GM20000 (cell line): ENCODE measurements around the gene SYT13.

Experiments
- DNase-seq: peaks from one replicate; pipeline ENCODE4 v3.0.0; 2012; ENCODE audit warnings: low spot score
- CTCF ChIP-seq: IDR thresholded peaks from 2 replicates; pipeline ENCODE4 v1.5.1; 2012; ENCODE audit warnings: mild to moderate bottlenecking, control low read depth; ENCODE audit errors: extremely low read depth, missing control alignments

Gene SYT13

GRCh38 chr11:45328726-45329125, 42.6 kb upstream of the SYT13 start:
- no peak for TF ChIP-seq CTCF
- no peak for DNase-seq

GRCh38 chr11:45324459-45324858, 38.3 kb upstream of the SYT13 start:
- TF ChIP-seq CTCF, result no peak
- no peak for DNase-seq

GRCh38 chr11:45323601-45324249, 37.6 kb upstream of the SYT13 start:
- no peak for TF ChIP-seq CTCF
- no peak for DNase-seq

- DNase-seq, result no peak
- no peak for TF ChIP-seq CTCF
Measured at GRCh38 chr11:45322891-45323600, 36.9 kb upstream of the SYT13 start.

- no peak for TF ChIP-seq CTCF
- no peak for DNase-seq
Measured at GRCh38 chr11:45322111-45322705, 36.1 kb upstream of the SYT13 start.

GRCh38 chr11:45321669-45322068, 35.5 kb upstream of the SYT13 start:
- no peak for TF ChIP-seq CTCF
- DNase-seq, result no peak

GRCh38 chr11:45321031-45321595, 35.0 kb upstream of the SYT13 start:
- DNase-seq, result no peak
- TF ChIP-seq CTCF, result no peak
